Activated CD4-positive, alpha-beta T cell treated with anti-CD3 and anti-CD28 coated beads, Interleukin-2, amount 10 ng/mL, durations not matched to agents 7 days and 5 days (primary cell): ENCODE measurements around the gene DEFB132. TPM values are rescaled to one million over a fixed set of nuclear protein-coding genes. Genes with fewer than 3 reads are reported as not detected.
A peak's percentile ranks its signal among the peaks of the same experiment; 100 is the strongest.
"Not testable (repeated sequence)": the region's sequence is repeated elsewhere in the genome, so short reads cannot be mapped to it uniquely, and the experiment has no call there.

ENCODE experiments used
- CTCF ChIA-PET: fragments of 350-600 bp; sonication (Branson Sonifier 250); formaldehyde crosslinking; loops from one replicate; lab custom pipeline; 2021; ENCODE audit warnings: antibody characterized with exemption; lab: Charles Lee
- POLR2A ChIA-PET: fragments of 350-600 bp; sonication (Branson Sonifier 250); formaldehyde crosslinking; loops from one replicate; lab custom pipeline; 2021; ENCODE audit warnings: antibody characterized with exemption; lab: Charles Lee
- DNase-seq: peaks from one replicate; pipeline ENCODE4 v3.0.0-alpha.2; 2020
- H3K27ac Mint-ChIP-seq: one replicate; pipeline ENCODE4 v1.8.0; 2021; ENCODE audit warnings: mild to moderate bottlenecking, moderate library complexity, mixed read lengths
- H3K27me3 Mint-ChIP-seq: one replicate; pipeline ENCODE4 v1.8.0; 2021; ENCODE audit warnings: mixed read lengths
- H3K36me3 Mint-ChIP-seq: one replicate; pipeline ENCODE4 v1.8.0; 2021; ENCODE audit warnings: low read depth, mixed read lengths
- H3K4me1 Mint-ChIP-seq: one replicate; pipeline ENCODE4 v1.8.0; 2021; ENCODE audit warnings: mixed read lengths
- H3K4me3 Mint-ChIP-seq: one replicate; pipeline ENCODE4 v1.8.0; 2021; ENCODE audit warnings: mild to moderate bottlenecking, moderate library complexity, mixed read lengths
- H3K9me3 Mint-ChIP-seq: one replicate; pipeline ENCODE4 v1.8.0; 2021; ENCODE audit warnings: mixed read lengths
- total RNA-seq, 2 experiments: library from RNA; stranded (reverse); gene quantifications; one replicate each; pipeline ENCODE4 v1.2.3, GENCODE V29; 2021

Gene DEFB132
- total RNA-seq, 2 experiments from 2014 or later, result not detected

DNA sequence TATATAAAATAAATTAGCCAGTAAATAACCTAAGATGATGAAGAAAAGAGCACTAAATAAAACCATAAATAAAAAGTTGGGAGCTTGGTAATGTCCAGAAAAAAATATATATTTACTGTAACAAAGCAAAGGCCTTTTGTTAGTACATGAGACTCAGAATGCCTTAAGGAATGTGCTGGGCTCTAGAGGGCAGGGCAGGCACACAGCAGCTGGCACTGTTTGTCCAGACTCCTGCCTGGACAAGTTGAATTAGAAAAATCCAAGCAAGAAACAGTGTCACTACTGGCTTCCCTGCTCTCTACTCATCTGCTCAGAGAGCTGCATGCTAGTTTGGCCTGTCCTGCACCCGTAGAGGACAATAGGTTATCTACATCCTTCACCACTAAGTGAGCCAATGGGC is 21.6 kb upstream of the DEFB132 start:
- CTCF ChIA-PET, result no interaction called here
- Mint-ChIP-seq H3K36me3 (no peaks in the 10 kb centered on the region), H3K9me3 (no peaks in the 10 kb centered on the region), H3K4me1 (peaks cover 26% of the 10 kb centered on the region), H3K27ac (no peak overlapping the region), H3K4me3 (no peak overlapping the region), H3K27me3 (peaks cover 1% of the 10 kb centered on the region)
- POLR2A ChIA-PET, result no interaction called here
- no peak for DNase-seq

DNA sequence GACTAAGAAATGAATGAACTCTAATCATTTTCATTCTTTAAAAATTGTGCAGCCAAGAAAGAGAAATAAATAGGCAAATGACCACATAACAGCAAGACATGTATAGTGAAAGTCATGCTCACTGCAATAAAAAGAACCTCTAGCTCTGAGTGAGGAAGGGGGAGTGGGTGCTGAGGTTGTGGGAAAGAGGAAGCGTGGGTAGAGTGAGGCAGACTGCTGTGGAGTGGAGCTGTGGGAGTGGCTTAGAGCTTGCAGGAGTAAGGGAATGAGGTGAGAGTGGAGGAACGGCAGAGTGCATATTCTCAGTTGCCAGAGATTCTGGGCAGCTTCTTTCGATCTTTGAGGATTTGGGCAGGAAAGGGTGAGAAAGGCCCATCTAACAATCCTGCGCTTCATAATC is 20.0 kb upstream of the DEFB132 start:
- H3K27me3 Mint-ChIP-seq, result peaks cover 5% of the 10 kb centered on the region
- H3K27ac Mint-ChIP-seq, result peak overlapping the region; percentile 92
- POLR2A ChIA-PET, result interaction anchor here (0.6 kb wide), 2 partner anchors 14 to 19 kb away, joined by 3 to 4 read pairs; no protein-coding TSS in a partner anchor
- H3K9me3 Mint-ChIP-seq, result no peaks in the 10 kb centered on the region
- peak overlapping the region; percentile 62 for H3K4me3 Mint-ChIP-seq
- CTCF ChIA-PET, result interaction anchor here (0.6 to 1.6 kb wide), 3 partner anchors 13 to 50 kb away, joined by 3 to 5 read pairs (median 3); no protein-coding TSS in a partner anchor
- peaks cover 26% of the 10 kb centered on the region for H3K4me1 Mint-ChIP-seq
- no peaks in the 10 kb centered on the region for H3K36me3 Mint-ChIP-seq
- peak; percentile 17 for DNase-seq

DNA sequence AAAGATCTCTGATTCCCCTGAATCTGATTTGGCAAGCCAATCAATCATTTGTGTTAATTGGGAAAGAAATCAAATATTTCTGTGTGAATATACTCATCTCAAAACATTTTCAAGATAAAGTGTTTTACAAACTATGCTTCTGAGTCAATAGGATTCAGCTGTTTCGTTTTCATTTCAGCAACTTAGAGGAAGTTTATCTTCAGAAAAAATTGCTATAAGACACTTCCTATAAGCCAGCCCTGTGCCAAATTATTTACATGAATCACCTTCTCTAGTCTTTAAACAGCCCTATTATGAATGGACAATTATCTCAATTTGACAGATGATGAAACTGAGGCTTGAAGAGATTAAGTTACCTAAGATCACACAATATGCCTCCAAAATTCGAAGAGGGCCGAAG is 19.6 kb upstream of the DEFB132 start:
- no peaks in the 10 kb centered on the region for H3K36me3 Mint-ChIP-seq
- ChIA-PET CTCF (interaction anchor here (1.0 to 1.6 kb wide), 3 partner anchors 13 to 28 kb away, joined by 3 to 5 read pairs (median 3); no protein-coding TSS in a partner anchor), POLR2A (interaction anchor here (0.5 to 0.6 kb wide), 4 partner anchors 14 to 28 kb away, joined by 3 to 5 read pairs (median 4); no protein-coding TSS in a partner anchor)
- H3K9me3 Mint-ChIP-seq, result no peaks in the 10 kb centered on the region
- peaks cover 5% of the 10 kb centered on the region for H3K27me3 Mint-ChIP-seq
- DNase-seq, result no peak
- peak overlapping the region; percentile 62 for H3K4me3 Mint-ChIP-seq
- peaks cover 26% of the 10 kb centered on the region for H3K4me1 Mint-ChIP-seq
- H3K27ac Mint-ChIP-seq, result peak overlapping the region; percentile 92

DNA sequence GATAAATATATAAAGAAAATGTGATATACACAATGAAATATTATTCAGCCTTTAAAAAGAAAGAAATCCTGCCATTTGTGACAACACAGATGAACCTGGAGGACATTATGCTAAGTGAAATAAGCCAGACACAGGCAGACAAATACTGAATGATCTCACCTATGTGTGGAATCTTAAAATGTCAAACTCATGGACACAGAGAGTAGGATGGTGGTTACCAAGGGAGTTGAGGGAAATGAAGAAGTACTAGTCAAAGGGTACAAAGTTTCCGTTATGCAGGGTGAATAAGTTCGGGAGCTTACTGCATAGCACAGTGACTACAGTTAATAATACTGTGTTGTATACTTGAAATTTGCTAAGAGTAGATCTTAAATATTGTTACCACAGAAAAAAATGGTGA is 14.6 kb upstream of the DEFB132 start:
- ChIA-PET CTCF (interaction anchor here (0.8 kb wide), 1 partner anchor 16 kb away, joined by 6 read pairs; the partner anchor contains the start of gene DEFB129), POLR2A (no interaction called here)
- H3K27ac Mint-ChIP-seq, result no peak overlapping the region

DNA sequence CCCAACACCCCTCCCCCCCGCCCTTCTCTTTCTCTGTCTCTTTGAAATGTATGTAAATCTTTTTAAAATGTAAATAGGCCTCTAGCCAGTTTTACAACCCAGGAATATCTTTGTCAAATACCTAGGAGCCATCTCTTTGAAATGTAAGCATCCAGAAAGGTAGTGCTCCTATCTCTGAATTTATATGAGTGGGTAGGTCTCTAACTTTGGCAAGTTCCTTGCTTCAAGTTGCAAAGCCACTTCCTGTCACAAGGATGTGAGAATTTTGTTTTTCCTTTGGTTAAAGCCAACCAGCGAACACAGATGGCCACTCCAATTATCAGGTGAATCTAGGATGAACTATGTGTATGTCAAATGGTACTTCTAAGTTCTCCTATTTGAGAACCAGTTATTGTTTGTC is 6.2 kb upstream of the DEFB132 start:
- H3K9me3 Mint-ChIP-seq, result peaks cover 3% of the 10 kb centered on the region
- ChIA-PET POLR2A (no interaction called here), CTCF (no interaction called here)
- no peak for DNase-seq
- peaks cover 3% of the 10 kb centered on the region for H3K27me3 Mint-ChIP-seq
- H3K4me3 Mint-ChIP-seq, result no peak overlapping the region
- peaks cover 4% of the 10 kb centered on the region for H3K36me3 Mint-ChIP-seq
- no peak overlapping the region for H3K27ac Mint-ChIP-seq
- peaks cover 9% of the 10 kb centered on the region for H3K4me1 Mint-ChIP-seq

More for the DNA sequence above, 14.6 kb upstream of the DEFB132 start:
- DNase-seq, result no peak
- Mint-ChIP-seq H3K4me3 (no peak overlapping the region), H3K9me3 (peaks cover 3% of the 10 kb centered on the region), H3K36me3 (peaks cover 4% of the 10 kb centered on the region), H3K27me3 (peaks cover 10% of the 10 kb centered on the region), H3K4me1 (peaks cover 9% of the 10 kb centered on the region)

DNA sequence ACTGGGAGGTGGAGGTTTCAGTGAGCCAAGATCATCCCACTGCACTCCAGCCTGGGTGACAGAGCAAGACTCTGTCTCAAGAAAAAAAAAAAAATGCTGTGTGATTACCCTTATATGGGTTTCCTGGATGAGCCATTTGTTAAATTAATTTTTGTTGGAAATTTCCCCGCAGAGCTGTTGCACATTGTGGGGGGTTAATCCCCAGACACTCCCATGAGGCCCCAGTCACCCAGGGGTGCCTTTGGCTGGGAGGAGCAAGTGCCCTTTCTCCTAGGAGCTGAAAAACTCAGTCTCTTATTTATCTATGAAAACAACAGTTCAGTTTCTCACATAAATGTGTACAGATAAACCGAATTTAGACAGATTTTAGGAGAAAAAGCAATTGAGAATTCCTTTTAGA is 4.7 kb upstream of the DEFB132 start:
- POLR2A ChIA-PET, result no interaction called here
- H3K27me3 Mint-ChIP-seq, result peaks cover 3% of the 10 kb centered on the region
- H3K9me3 Mint-ChIP-seq, result no peaks in the 10 kb centered on the region
- no peak for DNase-seq
- peaks cover 9% of the 10 kb centered on the region for H3K4me1 Mint-ChIP-seq
- CTCF ChIA-PET, result interaction anchor here (0.6 to 0.9 kb wide), 2 partner anchors 14 to 85 kb away, joined by 4 to 6 read pairs; no protein-coding TSS in a partner anchor
- H3K27ac Mint-ChIP-seq, result no peak overlapping the region
- H3K4me3 Mint-ChIP-seq, result no peak overlapping the region
- H3K36me3 Mint-ChIP-seq, result no peaks in the 10 kb centered on the region

DNA sequence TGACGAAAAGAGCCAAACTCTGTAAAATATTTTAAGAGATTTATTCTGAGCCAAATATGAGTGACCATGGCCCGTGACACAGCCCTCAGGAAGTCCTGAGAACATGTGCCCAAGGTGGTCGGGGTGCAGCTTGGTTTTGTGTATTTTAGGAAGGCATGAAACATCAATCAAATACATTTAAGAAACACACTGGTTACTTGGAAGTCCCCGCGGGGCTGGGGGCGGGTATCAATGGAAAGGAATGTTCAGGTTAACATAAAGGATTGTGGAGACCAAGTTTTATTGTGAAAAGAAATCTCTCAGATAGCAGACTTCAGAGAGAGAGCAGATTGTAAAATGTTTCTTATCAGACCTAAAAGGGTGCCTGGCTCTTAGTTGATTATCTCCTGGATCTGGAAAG is 4.1 kb upstream of the DEFB132 start:
- H3K9me3 Mint-ChIP-seq, POLR2A ChIA-PET, DNase-seq, H3K27ac Mint-ChIP-seq, H3K36me3 Mint-ChIP-seq, H3K27me3 Mint-ChIP-seq, H3K4me3 Mint-ChIP-seq: not testable (repeated sequence)
- peaks cover 14% of the 10 kb centered on the region for H3K4me1 Mint-ChIP-seq
- CTCF ChIA-PET, result interaction anchor here (0.6 to 0.9 kb wide), 2 partner anchors 13 to 85 kb away, joined by 4 to 6 read pairs; no protein-coding TSS in a partner anchor

DNA sequence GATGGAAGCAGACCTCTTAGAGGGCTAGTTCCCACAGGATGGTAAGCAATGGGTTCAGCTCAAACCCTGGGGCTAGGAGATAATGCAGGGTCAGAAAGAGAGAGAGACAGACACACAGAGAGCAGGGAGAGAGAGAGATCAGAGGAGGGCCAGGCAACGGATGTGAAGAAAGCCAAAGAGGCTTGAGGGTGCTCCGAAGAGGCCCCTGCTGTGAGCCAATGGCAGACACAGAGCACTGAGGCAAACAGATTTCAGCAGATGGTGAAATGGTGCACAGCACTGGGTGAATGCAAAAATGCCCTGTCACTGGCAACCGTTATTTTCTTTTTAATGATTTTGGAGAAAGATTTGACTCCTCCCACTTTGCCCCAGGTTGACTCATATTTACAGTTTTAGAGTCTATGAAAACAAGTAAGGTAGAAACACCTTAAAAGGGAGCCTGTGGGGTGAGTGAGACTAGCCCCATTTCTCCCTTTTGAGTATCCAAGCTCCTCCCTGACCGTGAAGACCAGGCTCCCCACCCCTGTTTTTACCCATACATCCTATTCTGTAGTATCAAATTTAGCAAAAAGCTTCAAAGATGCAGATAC is 840 bp downstream of the DEFB132 start:
- Mint-ChIP-seq H3K27me3 (peaks cover 3% of the 10 kb centered on the region), H3K36me3 (no peaks in the 10 kb centered on the region), H3K27ac (no peak overlapping the region), H3K9me3 (no peaks in the 10 kb centered on the region), H3K4me3 (no peak overlapping the region), H3K4me1 (peaks cover 16% of the 10 kb centered on the region)
- no peak for DNase-seq
- CTCF ChIA-PET, result interaction anchor here (1.0 to 1.4 kb wide), 3 partner anchors 20 to 73 kb away, joined by 3 to 5 read pairs (median 3); no protein-coding TSS in a partner anchor
- POLR2A ChIA-PET, result no interaction called here

DNA sequence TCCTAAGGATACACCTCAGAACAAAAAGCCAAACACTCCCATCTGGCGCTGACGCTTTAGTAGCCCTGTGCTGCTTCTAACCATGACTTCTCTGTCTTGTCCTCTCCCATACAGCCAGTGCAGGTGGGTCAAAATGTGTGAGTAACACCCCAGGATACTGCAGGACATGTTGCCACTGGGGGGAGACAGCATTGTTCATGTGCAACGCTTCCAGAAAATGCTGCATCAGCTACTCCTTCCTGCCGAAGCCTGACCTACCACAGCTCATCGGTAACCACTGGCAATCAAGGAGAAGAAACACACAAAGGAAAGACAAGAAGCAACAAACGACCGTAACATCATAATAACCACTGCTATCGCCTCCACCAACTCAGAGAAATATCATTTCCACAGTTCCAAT is 1.4 kb downstream of the DEFB132 start:
- H3K36me3 Mint-ChIP-seq, result no peaks in the 10 kb centered on the region
- H3K4me1 Mint-ChIP-seq, result peaks cover 16% of the 10 kb centered on the region
- H3K27ac Mint-ChIP-seq, result no peak overlapping the region
- no peak overlapping the region for H3K4me3 Mint-ChIP-seq
- ChIA-PET POLR2A (interaction anchor here (0.7 kb wide), 1 partner anchor 21 kb away, joined by 5 read pairs; no protein-coding TSS in a partner anchor), CTCF (interaction anchor here (1.0 to 1.4 kb wide), 2 partner anchors 21 to 72 kb away, joined by 3 to 5 read pairs; no protein-coding TSS in a partner anchor)
- peak; percentile 12 for DNase-seq
- no peaks in the 10 kb centered on the region for H3K9me3 Mint-ChIP-seq
- peaks cover 3% of the 10 kb centered on the region for H3K27me3 Mint-ChIP-seq

DNA sequence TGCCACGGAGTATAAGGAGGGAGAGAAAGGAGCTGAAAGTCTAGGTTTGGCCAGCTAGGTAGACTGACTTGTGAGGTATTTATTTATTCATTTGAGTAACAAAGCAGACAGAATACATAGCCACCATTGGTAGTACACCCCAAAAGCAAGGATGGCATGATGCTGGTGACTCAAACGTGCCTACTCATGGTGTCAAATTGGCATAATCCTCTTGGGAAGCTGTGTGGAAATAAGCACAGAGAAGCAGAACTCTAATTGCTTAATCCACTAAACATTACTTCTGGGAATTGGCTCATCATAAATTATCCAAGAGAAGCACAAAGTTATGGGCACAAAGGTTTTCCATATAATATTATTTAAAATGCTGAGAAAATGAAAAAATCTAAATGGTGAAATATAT is 2.5 kb downstream of the DEFB132 start:
- DNase-seq, result no peak
- no peaks in the 10 kb centered on the region for H3K9me3 Mint-ChIP-seq
- H3K27me3 Mint-ChIP-seq, result peaks cover 3% of the 10 kb centered on the region
- no peak overlapping the region for H3K4me3 Mint-ChIP-seq
- H3K4me1 Mint-ChIP-seq, result peaks cover 16% of the 10 kb centered on the region
- ChIA-PET POLR2A (no interaction called here), CTCF (no interaction called here)
- H3K27ac Mint-ChIP-seq, result no peak overlapping the region
- H3K36me3 Mint-ChIP-seq, result no peaks in the 10 kb centered on the region

DNA sequence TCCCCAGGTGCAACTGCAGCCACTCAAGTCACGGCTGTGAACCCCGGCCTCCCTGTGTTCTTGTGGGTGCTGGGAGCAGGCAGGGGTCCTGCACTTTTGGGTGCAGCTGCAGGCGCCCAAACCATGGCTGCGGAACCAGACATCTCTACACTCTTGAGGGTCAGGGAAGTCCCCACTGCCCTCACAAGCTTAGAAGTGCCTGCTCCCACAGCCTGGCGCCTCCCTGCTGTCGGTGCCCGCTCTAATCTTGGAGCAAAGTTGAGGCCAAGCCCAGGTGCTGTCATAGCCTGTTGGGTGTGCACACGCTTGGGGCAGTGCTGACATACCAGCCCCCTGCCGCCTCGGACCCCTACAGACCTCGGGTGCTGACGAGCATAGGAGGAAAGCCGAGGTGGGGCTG is 6.2 kb downstream of the DEFB132 start:
- Mint-ChIP-seq H3K9me3 (no peaks in the 10 kb centered on the region), H3K36me3 (no peaks in the 10 kb centered on the region), H3K27me3 (peaks cover 5% of the 10 kb centered on the region), H3K4me3 (no peak overlapping the region), H3K27ac (no peak overlapping the region), H3K4me1 (peaks cover 18% of the 10 kb centered on the region)
- POLR2A ChIA-PET, result no interaction called here
- DNase-seq, result no peak
- CTCF ChIA-PET, result interaction anchor here (0.7 to 1.0 kb wide), 2 partner anchors 9 to 17 kb away, joined by 3 read pairs; no protein-coding TSS in a partner anchor

DNA sequence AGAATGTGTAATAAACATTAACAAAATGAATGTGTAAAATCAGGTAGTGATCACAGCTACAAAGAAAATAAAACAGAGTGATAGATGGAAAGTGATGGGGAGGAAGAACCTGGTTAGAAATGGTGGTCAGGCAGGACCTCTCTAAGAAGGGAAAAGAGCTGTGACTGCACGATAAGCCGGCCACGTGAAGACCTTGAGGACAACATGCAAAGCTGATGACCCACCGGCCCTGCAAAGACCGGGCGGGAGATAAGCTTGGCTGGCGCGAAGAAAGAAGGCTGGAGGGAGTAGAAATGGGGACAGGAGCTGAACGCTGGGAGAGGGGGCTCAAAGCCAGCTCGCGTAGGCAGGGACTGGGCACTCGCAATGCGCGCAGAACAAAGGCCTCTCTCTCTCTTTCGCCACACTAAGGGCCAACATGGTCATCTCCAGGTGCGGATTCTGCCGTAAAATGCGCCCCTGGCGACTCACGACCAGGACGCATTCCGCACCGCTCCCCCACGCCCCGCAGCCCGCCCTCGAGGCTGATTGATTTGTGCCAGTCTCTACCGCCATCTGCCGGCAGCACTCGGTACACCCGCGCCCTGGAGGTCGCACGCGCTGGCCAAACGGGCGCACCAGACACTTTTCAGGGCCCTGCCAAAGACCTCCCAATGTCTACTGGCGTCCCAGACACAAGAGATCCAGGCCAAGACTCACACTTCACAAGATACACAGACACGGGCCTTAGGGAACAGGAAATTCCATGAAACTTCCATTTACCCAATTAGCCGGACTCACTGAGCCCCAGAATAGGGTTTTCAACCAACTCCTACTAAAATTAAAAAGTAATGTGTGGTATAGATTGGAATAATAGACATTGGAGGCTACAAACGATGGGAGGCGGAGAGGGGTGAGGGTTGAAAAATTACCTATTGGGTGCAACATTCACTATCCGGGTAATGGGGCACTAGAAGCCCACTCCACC is 9.4 kb downstream of the DEFB132 start:
- no peaks in the 10 kb centered on the region for H3K36me3 Mint-ChIP-seq
- POLR2A ChIA-PET, result interaction anchor here (0.7 kb wide), 1 partner anchor 29 kb away, joined by 3 read pairs; no protein-coding TSS in a partner anchor
- peaks cover 5% of the 10 kb centered on the region for H3K27me3 Mint-ChIP-seq
- H3K4me3 Mint-ChIP-seq, result peak overlapping the region; percentile 68
- H3K27ac Mint-ChIP-seq, result peak overlapping the region; percentile 28
- H3K4me1 Mint-ChIP-seq, result peaks cover 11% of the 10 kb centered on the region
- CTCF ChIA-PET, result interaction anchor here (0.6 to 1.5 kb wide), 12 partner anchors 9 to 66 kb away, joined by 3 to 6 read pairs (median 3); partner anchors contain the start of genes DEFB129 and DEFB132
- no peaks in the 10 kb centered on the region for H3K9me3 Mint-ChIP-seq
- DNase-seq, result peak; percentile 91
